GM12878 (cell line): ENCODE measurements around the gene KLF11.
A peak's percentile ranks its signal among the peaks of the same experiment; 100 is the strongest.

Experiments
- BHLHE40 ChIP-seq, 2 experiments: fragments of 450-650 bp in 1 of 2; IDR thresholded peaks; 2 replicates each; pipeline ENCODE4 v1.6.1; 2011 to 2017; ENCODE audit warnings: low read depth in 2 of 2, borderline replicate concordance in 1 of 2, improper control_type of control experiment in 1 of 2, low read length in 1 of 2, mild to moderate bottlenecking in 1 of 2
- CTCF ChIP-seq, 3 experiments: IDR thresholded peaks in 2 of 3; conservative IDR thresholded peaks in 1 of 3; 2 replicates each; pipeline ENCODE4 v1.5.1; 2011; ENCODE audit warnings: low read depth in 3 of 3, low read length in 3 of 3, mild to moderate bottlenecking in 3 of 3, control low read depth in 2 of 3, moderate library complexity in 2 of 3, inconsistent platforms in 1 of 3, mixed read lengths in 1 of 3; ENCODE audit not compliant: control insufficient read depth in 2 of 3, insufficient read depth in 1 of 3; ENCODE audit errors: extremely low read depth in 1 of 3
- EZH2 ChIP-seq: IDR thresholded peaks from 2 replicates; pipeline ENCODE4 v1.6.1; 2012; ENCODE audit warnings: low read depth, mild to moderate bottlenecking, control low read depth, inconsistent platforms, low read length, borderline replicate concordance; ENCODE audit not compliant: control insufficient read depth
- FOXM1 ChIP-seq: IDR thresholded peaks from 2 replicates; pipeline ENCODE4 v1.6.1; 2012; ENCODE audit warnings: low read depth, mild to moderate bottlenecking, inconsistent platforms, low read length, moderate library complexity
- IKZF2 ChIP-seq, 2 experiments: fragments of 450-650 bp; IDR thresholded peaks; 2 replicates each; pipeline ENCODE4 v1.6.1; 2017; ENCODE audit warnings: mild to moderate bottlenecking in 2 of 2, moderate library complexity in 2 of 2
- POLR2AphosphoS5 ChIP-seq: IDR thresholded peaks from 2 replicates; pipeline ENCODE4 v1.6.1; 2011; ENCODE audit warnings: mild to moderate bottlenecking, low read length, inconsistent platforms
- PRDM15 ChIP-seq: fragments of 450-650 bp; formaldehyde crosslinking; IDR thresholded peaks from 2 replicates; pipeline ENCODE4 v1.4.0; 2020; ENCODE audit warnings: mild to moderate bottlenecking, moderate library complexity
- REST ChIP-seq: IDR thresholded peaks from 2 replicates; pipeline ENCODE4 v1.6.1; 2012; ENCODE audit warnings: mild to moderate bottlenecking, low read depth, low read length
- SMAD1 ChIP-seq: fragments of 450-650 bp; IDR thresholded peaks from 2 replicates; pipeline ENCODE4 v1.6.1; 2018; ENCODE audit warnings: mild to moderate bottlenecking, low read depth; ENCODE audit not compliant: partially characterized antibody

GRCh38 chr2:10089565-10090190 lies 46.3 kb downstream of the KLF11 start:
- no peak; a peak in 1 of 4 replicates for TF ChIP-seq BHLHE40 (IDR thresholded peaks at IDR 0.05; ENCODE audit: borderline replicate concordance in 1 of 2, low read depth in 2 of 2, low read length in 1 of 2)
- no peak for TF ChIP-seq EZH2
- TF ChIP-seq IKZF2 (IDR thresholded peaks at IDR 0.05): peak in 1 of 2 experiments; percentile 79; a peak in 2 of 4 replicates
- TF ChIP-seq REST: no peak
- no peak for TF ChIP-seq FOXM1
- TF ChIP-seq PRDM15 (CRISPR knock-in tag): no peak
- no peak for TF ChIP-seq SMAD1
- TF ChIP-seq CTCF (IDR thresholded peaks at IDR 0.05 in 2 of 3, conservative IDR thresholded peaks at IDR 0.05 in 1 of 3; ENCODE audit: control insufficient read depth in 2 of 3, extremely low read depth in 1 of 3, insufficient read depth in 1 of 3, low read depth in 3 of 3, low read length in 3 of 3): no peak
- TF ChIP-seq POLR2AphosphoS5: no peak
